ENCODE results near the gene PHLDA1.
"Not testable (repeated sequence)": the region's sequence is repeated elsewhere in the genome, so short reads cannot be mapped to it uniquely, and the experiment has no call there.

PHLDA1 gene

DNA sequence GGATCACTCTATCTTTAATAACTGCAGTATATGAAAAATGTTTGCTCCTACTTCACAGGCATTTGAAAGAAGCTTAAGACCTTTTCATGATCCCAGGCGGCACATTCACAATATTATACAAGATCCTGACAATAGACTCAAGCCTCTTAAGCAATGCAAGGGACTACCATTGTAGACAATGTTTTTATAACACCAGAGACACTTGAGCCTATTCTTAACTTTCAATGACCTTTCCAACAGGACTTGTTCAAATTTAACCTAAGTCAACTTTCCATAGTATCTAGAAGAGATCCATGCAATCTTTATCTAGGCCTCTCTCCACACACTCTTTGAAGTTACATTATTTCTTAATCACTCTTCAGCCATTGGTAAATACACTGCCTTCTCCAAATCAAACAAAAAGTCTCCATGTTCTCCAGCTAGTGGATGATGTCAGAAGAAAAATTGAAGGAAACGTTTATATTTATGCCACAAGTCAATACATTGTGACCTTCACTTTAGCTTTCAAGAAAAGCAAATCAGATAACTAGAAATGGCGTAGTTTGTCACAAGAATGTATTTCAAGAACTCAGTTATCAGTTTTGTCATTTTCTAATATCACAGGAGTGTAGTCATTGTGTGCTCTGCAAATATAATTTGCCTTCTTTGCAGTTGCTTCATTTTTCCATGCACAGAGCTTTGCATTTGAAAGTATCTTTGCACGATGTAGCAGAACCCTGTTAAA is 41.2 kb downstream of the PHLDA1 start:
- POLR2A ChIA-PET = no interaction called here

DNA sequence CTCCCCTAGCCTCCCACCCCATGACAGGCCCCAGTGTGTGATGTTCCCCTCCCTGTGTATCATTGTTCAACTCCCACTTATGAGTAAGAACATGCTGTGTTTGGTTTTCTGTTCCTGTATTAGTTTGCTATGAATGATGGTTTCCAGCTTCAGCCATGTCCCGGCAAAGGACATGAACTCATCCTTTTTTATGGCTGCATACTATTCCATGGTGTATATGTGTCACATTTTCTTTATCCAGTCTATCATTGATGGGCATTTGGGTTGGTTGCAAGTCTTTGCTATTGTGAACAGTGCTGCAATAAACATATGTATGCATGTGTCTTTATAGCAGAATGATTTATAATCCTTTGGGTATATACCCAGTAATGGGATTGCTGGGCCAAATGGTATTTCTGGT is 43.9 kb downstream of the PHLDA1 start:
- H3K4me3 ChIP-seq (ENCODE audit: low read depth, low read length); POLR2A ChIA-PET; CTCF ChIA-PET; DNase-seq (ENCODE audit: low read depth, low spot score): not testable (repeated sequence)

More for the DNA sequence above, 41.2 kb downstream of the PHLDA1 start:
- no peak overlapping the region for H3K4me3 ChIP-seq (ENCODE audit: low read depth, low read length)
- CTCF ChIA-PET = interaction anchor here (1.2 kb wide), 1 partner anchor 10 kb away, joined by 4 read pairs; no protein-coding TSS in a partner anchor
- TF ChIP-seq, protein P1, sequence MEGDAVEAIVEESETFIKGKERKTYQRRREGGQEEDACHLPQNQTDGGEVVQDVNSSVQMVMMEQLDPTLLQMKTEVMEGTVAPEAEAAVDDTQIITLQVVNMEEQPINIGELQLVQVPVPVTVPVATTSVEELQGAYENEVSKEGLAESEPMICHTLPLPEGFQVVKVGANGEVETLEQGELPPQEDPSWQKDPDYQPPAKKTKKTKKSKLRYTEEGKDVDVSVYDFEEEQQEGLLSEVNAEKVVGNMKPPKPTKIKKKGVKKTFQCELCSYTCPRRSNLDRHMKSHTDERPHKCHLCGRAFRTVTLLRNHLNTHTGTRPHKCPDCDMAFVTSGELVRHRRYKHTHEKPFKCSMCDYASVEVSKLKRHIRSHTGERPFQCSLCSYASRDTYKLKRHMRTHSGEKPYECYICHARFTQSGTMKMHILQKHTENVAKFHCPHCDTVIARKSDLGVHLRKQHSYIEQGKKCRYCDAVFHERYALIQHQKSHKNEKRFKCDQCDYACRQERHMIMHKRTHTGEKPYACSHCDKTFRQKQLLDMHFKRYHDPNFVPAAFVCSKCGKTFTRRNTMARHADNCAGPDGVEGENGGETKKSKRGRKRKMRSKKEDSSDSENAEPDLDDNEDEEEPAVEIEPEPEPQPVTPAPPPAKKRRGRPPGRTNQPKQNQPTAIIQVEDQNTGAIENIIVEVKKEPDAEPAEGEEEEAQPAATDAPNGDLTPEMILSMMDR (IDR thresholded peaks at IDR 0.05; ENCODE audit: insufficient read depth, low read length, missing control alignments) = no peak
- DNase-seq (ENCODE audit: low read depth, low spot score) = no peak

DNA sequence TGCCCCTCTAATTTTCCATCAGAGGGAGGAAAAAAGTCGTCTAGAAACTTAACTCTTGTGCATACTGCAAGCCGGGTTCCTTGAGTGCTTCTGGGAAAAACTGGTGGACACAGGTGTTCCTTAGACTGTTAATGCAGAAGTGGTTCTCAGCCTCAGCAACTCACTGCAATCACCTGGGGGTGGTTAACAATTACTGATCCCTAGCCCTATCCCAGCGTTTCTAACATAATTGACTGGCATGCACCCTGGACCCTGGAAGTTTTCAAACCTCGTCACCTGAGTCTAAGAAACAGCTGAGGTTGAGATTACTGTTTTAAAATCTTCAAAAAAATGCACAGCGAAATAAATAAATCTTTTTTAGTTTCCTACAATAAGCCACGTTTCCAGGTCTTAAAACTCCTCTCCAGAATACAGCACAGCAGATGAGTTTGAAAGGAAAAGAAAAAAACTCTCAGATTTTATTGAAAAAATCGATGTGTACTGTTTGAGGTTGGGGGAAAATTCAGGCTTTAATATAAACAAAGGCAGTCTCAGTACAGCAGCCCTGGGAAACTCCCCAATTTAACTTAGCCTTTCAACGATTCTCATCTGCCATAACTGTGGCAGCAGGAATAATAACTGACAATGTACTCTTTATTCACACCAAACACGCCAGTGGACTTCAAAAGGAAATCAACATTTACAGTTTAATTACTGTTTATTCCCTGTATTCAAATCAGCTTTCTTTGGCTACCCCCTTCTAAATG is 45.4 kb downstream of the PHLDA1 start:
- no peak for DNase-seq (ENCODE audit: low read depth, low spot score)
- H3K4me3 ChIP-seq (ENCODE audit: low read depth, low read length) = peak overlapping the region; percentile 3; the same call in 1 of the 2 replicates
- POLR2A ChIA-PET = no interaction called here
- TF ChIP-seq, protein P1 (IDR thresholded peaks at IDR 0.05; ENCODE audit: insufficient read depth, low read length, missing control alignments) = no peak
- CTCF ChIA-PET = interaction anchor here (1.3 kb wide), 1 partner anchor 7 kb away, joined by 3 read pairs; no protein-coding TSS in a partner anchor

DNA sequence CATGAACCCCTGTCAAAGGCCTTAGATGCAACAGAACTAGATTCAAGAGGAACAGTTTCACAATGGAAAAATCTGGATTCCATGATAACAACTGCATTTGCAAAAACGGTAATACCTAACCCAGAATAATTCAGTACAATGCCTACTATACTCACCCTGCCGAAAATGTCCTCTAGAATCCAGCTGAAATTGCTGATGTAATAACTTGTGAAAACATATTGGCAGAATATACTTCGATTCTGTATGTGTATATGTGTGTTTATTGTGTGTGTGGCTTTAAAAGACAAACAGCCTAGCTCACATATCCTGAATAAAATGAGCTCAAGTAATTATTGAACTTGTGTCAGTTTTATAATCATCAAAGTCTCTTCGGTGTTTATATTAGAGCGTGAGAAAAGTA is 46.0 kb downstream of the PHLDA1 start:
- POLR2A ChIA-PET = no interaction called here
- H3K4me3 ChIP-seq (ENCODE audit: low read depth, low read length) = no peak overlapping the region
- DNase-seq (ENCODE audit: low read depth, low spot score) = no peak
- TF ChIP-seq, protein P1 (IDR thresholded peaks at IDR 0.05; ENCODE audit: insufficient read depth, low read length, missing control alignments) = no peak
- CTCF ChIA-PET = interaction anchor here (1.3 kb wide), 1 partner anchor 8 kb away, joined by 3 read pairs; no protein-coding TSS in a partner anchor

DNA sequence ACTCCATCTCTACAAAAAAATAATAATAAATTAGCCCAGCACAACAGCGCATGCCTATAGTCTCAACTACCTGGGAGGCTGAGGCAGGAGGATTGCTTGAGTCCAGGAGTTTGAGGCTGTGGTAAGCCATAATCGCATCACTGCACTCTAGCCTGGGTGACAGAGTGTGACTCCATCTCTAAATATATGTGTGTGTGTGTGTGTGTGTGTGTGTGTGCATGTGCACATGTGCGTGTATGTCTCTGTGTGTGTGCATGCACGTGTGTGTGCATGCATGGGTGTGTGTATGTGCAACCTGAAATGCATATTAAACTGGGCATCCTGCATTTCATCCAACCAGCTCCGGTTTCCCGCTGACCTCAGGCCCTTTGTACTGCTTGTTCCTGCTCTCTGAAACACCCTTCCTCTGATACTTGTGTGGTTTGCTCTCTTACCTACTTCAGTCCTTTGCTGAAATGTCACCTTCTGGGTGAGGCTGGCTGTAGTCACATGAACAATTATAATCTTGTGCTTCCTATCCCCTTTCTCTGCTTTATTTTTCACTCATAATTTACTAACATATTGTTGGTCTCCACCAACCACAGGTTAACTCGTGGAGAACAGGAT is 46.9 kb downstream of the PHLDA1 start:
- DNase-seq (ENCODE audit: low read depth, low spot score) = no peak
- no peak overlapping the region for H3K4me3 ChIP-seq (ENCODE audit: low read depth, low read length)
- ChIA-PET POLR2A (interaction anchor here (0.6 kb wide), 1 partner anchor 45 kb away, joined by 4 read pairs; no protein-coding TSS in a partner anchor), CTCF (interaction anchor here (1.3 kb wide), 1 partner anchor 9 kb away, joined by 3 read pairs; no protein-coding TSS in a partner anchor)
- TF ChIP-seq, protein P1 (IDR thresholded peaks at IDR 0.05; ENCODE audit: insufficient read depth, low read length, missing control alignments) = no peak

DNA sequence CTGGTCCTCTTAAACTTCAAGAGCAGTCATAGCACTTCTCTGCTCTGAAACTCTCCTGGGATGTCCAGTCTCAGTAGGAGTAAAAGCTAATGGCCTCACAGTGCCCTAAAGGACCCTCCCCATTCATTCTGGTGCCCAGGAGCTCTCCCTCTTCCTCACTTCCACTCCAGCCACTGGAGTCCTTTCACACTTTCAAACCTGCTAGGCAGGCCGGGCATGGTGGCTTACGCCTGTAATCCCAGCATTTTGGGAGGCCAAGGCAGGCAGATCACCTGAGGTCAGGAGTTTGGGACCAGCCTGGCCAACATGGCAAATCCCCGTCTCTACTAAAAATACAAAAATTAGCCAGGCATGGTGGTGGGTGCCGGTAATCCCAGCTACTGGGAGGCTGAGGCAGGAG is 47.7 kb downstream of the PHLDA1 start:
- DNase-seq (ENCODE audit: low read depth, low spot score); POLR2A ChIA-PET; H3K4me3 ChIP-seq (ENCODE audit: low read depth, low read length); CTCF ChIA-PET: not testable (repeated sequence)
